Ovary (tissue), 9 donors: ENCODE measurements around the gene MYH9. TPM values are rescaled to one million over a fixed set of nuclear protein-coding genes. Genes with fewer than 3 reads are reported as not detected.
"Not testable (repeated sequence)": the region's sequence is repeated elsewhere in the genome, so short reads cannot be mapped to it uniquely, and the experiment has no call there.

Experiments
- DNase-seq, 5 donors: peaks; one replicate each; pipeline ENCODE4 v3.0.0-alpha.2; 2019 to 2020
- H3K27ac ChIP-seq, 2 donors: fragments of 200-600 bp; one replicate each; pipeline versions ENCODE4 v1.5.1 to v1.8.0; 2019 to 2022
- H3K27me3 ChIP-seq: fragments of 200-600 bp; one replicate; pipeline ENCODE4 v1.8.0; 2022
- H3K36me3 ChIP-seq: fragments of 200-600 bp; sonication (generic); one replicate; pipeline ENCODE4 v1.5.1; 2019
- H3K4me1 ChIP-seq: one replicate; pipeline ENCODE4 v1.8.1; 2013; ENCODE audit warnings: mild to moderate bottlenecking, moderate library complexity; ENCODE audit not compliant: insufficient read depth
- H3K4me3 ChIP-seq: fragments of 200-600 bp; sonication (generic); one replicate; pipeline ENCODE4 v1.5.1; 2017
- H3K9me3 ChIP-seq, 2 donors: fragments of 200-600 bp in 1 of 2; sonication (generic) in 1 of 2; one replicate each; pipeline versions ENCODE4 v1.5.1 to v1.8.1; 2013 to 2019; ENCODE audit warnings: mild to moderate bottlenecking in 1 of 2, moderate library complexity in 1 of 2
- CTCF ChIP-seq, 3 donors: fragments of 450-650 bp in 2 of 3; fragments of 200-600 bp in 1 of 3; IDR thresholded peaks; one replicate each; pipeline versions ENCODE4 v1.5.1 to v1.8.0; 2016 to 2022; ENCODE audit warnings: antibody characterized with exemption in 3 of 3, mild to moderate bottlenecking in 1 of 3
- EP300 ChIP-seq: sonication (generic); formaldehyde crosslinking; IDR thresholded peaks from one replicate; pipeline ENCODE4 v1.6.1; 2017; ENCODE audit warnings: antibody characterized with exemption
- POLR2A ChIP-seq: fragments of 450-650 bp; IDR thresholded peaks from one replicate; pipeline ENCODE4 v1.6.1; 2017; ENCODE audit warnings: antibody characterized with exemption, mild to moderate bottlenecking, moderate library complexity
- WGBS, 3 donors: extraction: QIAGEN DNeasy Blood & Tissue Kit in 1 of 3; methylation state at CpG; one replicate each; pipeline versions ENCODE4 v1.1.5 to v1.1.7; 2013 to 2017; 5-methylcytosine and 5-hydroxymethylcytosine counted together
- intact Hi-C, 4 donors: fragments of 100-400 bp; cut with DNase I; formaldehyde crosslinking; loops; one replicate each; pipeline versions ENCODE4 v1.11.0 to v1.15.1; 2022 to 2023
- polyA plus RNA-seq, 2 donors: library from polyadenylated mRNA; stranded (reverse); fragments of 200-250 nt in 1 of 2; fragments of 350-450 nt in 1 of 2; fragmentation: Illumina TruSeq in 1 of 2; extraction: RNeasy Lipid Tissue Mini Kit (QIAGEN cat#74804) in 1 of 2; gene quantifications; one replicate each; pipeline ENCODE4 v1.2.3, GENCODE V29; 2013 to 2014
- total RNA-seq, 7 donors: library from RNA; depleted of rRNA in 2 of 7; stranded (reverse); fragments of >200 nt in 2 of 7; fragmentation: NEBNext Ultra II Directional in 3 of 7; extraction: Animal tissue kit (Norgen Biotek cat#: 25700) in 3 of 7; gene quantifications; one replicate each; pipeline versions ENCODE4 v1.1.0 to v1.2.4, GENCODE V29; 2016 to 2023
- donor health status: DM: no; HTN: no; CAD: no; lungs with moderate emphysema.
- donor health status: DM: no; HTN: no; CAD: no.
- donor health status: Bipolar disorder and iron deficiency.
- donor health status: DM: yes; HTN: yes; CAD: no.
- donor health status: DM: no; HTN: no; CAD: no.
- donor health status: DM: yes; HTN: yes; CAD: no.

MYH9 gene
- total and polyA plus RNA-seq, 9 donors = 128 to 530 (median 348) TPM

GRCh38 chr22:36413022-36413775, 25.4 kb upstream of the MYH9 start:
- 88 to 96% (median 93%) methylated on average over 11 of the region's 11 CpGs for whole genome bisulfite sequencing, 3 donors
- Histone ChIP-seq H3K27me3 (no peaks in the 10 kb centered on the region), H3K9me3 (no peaks in the 10 kb centered on the region), H3K4me3 (no peak overlapping the region), H3K36me3 (no peaks in the 10 kb centered on the region), H3K4me1 (no peaks in the 10 kb centered on the region), H3K27ac (no peak overlapping the region)
- intact Hi-C loops = no loop called here
- no peak for DNase-seq
- no peak for TF ChIP-seq POLR2A
- no peak for TF ChIP-seq CTCF (IDR thresholded peaks at IDR 0.05)
- TF ChIP-seq EP300 = no peak

- intact Hi-C loops = no loop called here
- Histone ChIP-seq H3K27me3 (no peaks in the 10 kb centered on the region), H3K4me3 (no peak overlapping the region), H3K36me3 (no peaks in the 10 kb centered on the region), H3K27ac (no peak overlapping the region), H3K4me1 (no peaks in the 10 kb centered on the region), H3K9me3 (no peaks in the 10 kb centered on the region)
- WGBS, 3 donors = 71 to 77% (median 73%) methylated on average over 6 of the region's 6 CpGs
- peak in 1 of 5 donors; percentile 41 for DNase-seq
- TF ChIP-seq POLR2A (no peak), CTCF (IDR thresholded peaks at IDR 0.05) (no peak), EP300 (no peak)
Measured at GRCh38 chr22:36411589-36412258, 24.0 kb upstream of the MYH9 start.

- Histone ChIP-seq H3K27me3 (no peaks in the 10 kb centered on the region), H3K9me3 (no peaks in the 10 kb centered on the region), H3K4me1 (no peaks in the 10 kb centered on the region), H3K27ac (peak overlapping the region in 1 of 2 donors; percentile 90), H3K4me3 (peak overlapping the region; percentile 15), H3K36me3 (no peaks in the 10 kb centered on the region)
- TF ChIP-seq POLR2A (peak; percentile 29), EP300 (no peak), CTCF (IDR thresholded peaks at IDR 0.05) (peak in 1 of 3 donors; percentile 42)
- WGBS, 3 donors = 7 to 20% (median 7%) methylated on average over 56 of the region's 56 CpGs
- DNase-seq = peak; percentile 86 to 95 (median 91)
- intact Hi-C loops = no loop called here
Measured at GRCh38 chr22:36409911-36410756, 22.4 kb upstream of the MYH9 start.

- TF ChIP-seq CTCF (IDR thresholded peaks at IDR 0.05) = peak in 1 of 3 donors; percentile 40
- WGBS, 3 donors = 71 to 86% (median 75%) methylated on average over 15 of the region's 15 CpGs
- H3K27ac ChIP-seq = peak overlapping the region in 1 of 2 donors; percentile 90
- H3K27me3 ChIP-seq, intact Hi-C loops, H3K4me3 ChIP-seq, H3K36me3 ChIP-seq, H3K9me3 ChIP-seq, H3K4me1 ChIP-seq: not testable (repeated sequence)
- DNase-seq = peak in 1 of 5 donors; percentile 51
Measured at GRCh38 chr22:36409554-36409910, 21.8 kb upstream of the MYH9 start.
